ENCODE data around the gene GRHL1.
A peak's percentile ranks its signal among the peaks of the same experiment; 100 is the strongest.
"Not testable (repeated sequence)": the region's sequence is repeated elsewhere in the genome, so short reads cannot be mapped to it uniquely, and the experiment has no call there.

GRHL1 gene

DNA sequence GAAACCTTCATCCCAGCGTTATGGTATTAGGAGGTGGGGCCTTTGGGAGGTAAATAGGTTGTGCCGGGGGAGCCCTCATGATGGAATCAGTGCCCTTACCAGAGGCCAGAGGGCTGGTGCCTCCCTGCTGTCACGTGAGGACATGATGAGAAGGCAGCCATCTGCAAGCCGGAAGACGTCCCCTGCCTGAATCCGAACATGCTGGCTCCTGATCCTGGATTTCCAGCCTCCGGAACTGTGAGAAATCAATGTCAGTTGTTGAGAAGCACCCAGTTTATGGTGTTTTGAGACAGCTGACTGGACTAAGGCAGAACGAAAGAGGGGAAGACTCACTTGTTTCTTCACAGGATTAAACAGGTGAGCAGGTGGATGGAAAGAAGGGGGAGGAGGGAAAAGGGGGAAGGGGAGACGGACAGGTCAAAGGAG is 78.8 kb downstream of the GRHL1 start:
- DNase-seq, result no peak

DNA sequence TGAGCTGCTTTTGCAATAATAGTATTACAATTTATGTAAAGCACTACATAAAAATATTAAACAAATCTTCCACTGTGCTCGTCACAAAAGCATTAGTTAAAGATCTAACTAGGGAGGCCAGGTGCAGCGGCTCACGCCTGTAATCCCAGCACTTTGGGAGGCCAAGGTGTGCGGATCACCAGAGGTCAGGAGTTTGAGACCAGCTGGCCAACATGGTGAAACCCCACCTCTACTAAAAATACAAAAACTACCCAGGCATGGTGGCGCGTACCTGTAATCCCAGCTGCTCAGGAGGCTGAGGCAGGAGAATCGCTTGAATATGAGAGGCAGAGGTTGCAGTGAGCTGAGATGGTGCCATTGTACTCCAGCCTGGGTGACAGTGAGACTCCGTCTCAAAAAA is 79.3 kb downstream of the GRHL1 start:
- DNase-seq, result not testable (repeated sequence)

DNA sequence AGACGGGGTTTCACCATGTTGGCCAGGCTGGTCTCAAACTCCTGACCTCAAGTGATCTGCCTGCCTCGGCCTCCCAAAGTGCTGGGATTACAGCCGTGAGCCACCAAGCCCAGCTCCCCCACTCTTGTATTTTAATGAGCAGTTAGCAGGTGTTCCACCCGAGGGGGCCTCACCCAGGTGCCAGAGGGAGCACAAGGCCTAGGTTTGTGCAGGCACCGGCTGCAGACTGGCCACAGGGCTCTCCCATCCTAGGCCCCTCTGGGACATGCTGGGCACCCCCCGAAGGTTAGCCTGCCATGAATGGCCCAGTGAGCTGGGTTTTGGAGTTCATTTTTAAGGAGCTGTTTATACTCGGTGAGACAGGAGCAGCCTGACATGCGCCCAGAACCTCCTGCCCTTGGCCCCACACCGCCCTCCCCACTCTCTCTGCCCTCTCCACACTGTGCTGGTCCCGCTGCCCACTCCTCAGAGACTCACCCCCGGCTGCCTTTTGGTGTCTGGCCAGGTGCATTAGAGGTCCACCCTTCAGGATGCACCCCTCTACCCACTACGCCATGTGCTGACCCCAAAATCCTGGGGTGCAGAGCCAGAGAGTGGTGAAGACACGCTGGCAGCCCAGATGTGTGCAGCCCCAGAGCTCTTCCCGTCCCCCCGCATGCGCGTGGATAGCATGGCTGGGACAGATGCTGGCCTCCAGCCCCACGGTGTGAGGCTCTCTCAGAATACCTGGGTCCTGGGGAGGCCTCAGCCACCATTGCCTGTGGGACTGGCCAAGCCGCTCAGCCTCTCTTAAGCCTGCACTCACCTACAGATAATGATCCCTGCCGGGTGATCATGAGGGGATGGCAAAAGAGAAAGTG is 80.6 kb downstream of the GRHL1 start:
- no peak for DNase-seq

DNA sequence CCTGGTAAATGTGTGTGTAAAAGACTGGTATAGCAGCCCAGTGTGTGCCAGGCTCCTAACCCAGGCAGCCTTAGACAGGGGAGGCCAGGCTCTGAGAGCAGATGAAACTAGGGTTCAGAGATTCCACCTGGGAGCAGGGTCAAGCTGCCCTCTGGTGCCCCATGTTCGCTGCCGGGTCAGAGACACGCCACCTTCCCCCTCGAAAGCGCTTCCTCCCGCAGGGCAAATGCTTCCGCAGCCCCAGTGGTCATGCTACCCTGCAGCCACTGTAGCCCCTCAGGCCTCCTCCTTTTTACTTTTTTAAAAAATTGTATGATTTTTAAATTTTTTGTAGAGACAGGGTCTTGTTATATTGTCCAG is 81.2 kb downstream of the GRHL1 start:
- no peak for DNase-seq

DNA sequence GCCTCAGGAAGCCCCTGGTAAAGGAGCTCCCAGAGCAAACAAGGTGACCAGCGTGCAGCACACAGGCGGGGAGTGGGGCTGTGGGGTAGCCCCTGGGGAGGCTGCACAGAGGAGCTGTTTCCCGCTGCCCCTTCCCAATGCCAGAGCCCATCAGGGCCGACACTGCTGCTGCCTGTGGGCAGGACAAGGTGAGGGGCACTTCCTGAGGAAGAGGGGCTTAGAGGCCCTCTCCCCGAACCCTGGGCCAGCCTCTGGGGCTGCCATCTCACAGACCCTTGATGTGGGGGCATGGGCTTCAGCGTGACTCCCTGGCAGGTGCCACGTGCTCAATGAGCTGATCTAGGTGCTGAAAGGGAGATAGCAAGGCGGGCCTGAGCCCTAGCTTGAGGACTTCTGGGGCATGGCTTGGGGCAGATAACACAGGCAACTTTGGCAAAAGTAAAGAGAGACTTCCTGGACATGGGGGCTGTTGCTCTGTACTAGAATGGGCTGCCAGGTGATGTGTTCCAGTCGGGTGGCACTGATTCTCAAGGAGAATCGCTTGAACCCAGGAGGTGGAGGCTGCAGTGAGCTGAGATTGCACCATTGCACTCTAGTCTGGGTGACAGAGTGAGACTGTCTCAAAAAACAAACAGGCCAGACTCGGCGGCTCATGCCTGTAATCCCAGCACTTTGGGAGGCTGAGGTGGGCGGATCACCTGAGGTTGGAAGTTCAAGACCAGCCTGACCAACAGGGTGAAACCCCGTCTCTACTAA is 81.9 kb downstream of the GRHL1 start:
- DNase-seq, result no peak

DNA sequence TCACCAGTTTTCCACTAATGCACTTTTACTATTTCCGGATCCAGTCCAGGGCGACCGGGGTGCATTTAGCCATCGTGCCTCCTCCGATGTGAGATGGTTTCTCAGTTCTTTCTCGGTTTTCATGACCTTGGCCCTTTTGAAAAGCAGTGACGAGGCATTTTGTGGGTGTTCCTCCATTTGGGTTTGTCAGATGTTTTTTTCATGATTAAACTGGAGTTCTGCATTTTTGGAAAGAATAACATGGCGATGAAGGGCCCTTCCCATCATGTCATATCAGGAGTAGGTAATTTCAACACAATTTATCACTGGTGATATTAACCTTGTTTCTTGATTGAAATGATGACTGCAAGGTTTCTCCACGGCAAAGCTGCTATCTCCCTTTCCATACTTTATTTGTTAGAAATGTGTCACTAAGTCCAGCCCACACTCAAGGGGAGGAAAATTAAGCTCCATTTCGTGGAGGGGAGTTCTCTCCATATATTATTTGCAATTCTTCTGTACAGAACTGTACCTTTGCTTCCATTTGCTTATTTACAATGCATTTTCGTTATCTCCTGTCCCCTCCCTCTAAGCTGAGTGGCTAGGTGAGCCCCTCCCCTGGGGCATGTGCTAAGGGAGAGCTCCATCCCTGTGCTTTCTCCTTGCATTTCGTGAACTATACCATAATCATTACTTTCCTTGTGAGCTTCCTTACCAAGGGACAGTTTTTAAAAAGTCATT is 83.0 kb downstream of the GRHL1 start:
- DNase-seq, result no peak

DNA sequence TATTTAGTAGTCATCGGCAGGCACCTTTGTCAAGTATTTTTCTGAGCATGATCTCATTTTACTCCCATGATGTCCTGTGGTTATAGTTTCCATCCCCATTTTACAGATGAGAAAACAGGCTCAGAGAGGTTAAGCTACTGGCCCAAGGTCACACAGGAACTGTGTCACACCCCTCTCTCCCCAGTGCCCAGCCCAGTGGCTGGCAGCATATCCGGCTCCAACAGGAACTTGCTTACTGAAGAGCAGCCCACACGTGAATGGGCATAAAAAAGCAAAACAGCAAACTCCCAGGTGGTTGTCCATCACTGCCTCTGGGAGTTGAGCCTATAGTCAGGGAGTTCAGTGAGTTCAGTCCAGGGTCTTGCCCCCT is 83.5 kb downstream of the GRHL1 start:
- no peak for DNase-seq

DNA sequence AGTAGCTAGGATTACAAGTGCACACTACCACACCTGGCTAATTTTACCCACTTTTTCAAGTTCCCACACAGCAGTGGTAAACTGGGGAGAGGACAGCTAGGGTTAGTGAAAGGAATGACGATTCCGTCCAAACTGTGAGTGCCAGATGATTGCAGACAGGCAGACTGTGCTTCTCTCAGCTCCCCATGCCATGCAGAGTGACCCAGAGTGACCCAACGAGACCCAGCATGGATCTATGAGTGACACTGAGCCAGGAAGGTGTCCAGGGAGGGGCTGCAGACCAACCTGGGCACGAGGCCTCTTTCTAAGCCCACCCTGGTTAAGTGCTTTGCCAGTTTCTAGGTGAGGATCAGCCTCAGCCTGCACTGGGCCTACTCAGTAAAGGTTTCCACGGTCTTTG is 84.1 kb downstream of the GRHL1 start:
- DNase-seq, result no peak

DNA sequence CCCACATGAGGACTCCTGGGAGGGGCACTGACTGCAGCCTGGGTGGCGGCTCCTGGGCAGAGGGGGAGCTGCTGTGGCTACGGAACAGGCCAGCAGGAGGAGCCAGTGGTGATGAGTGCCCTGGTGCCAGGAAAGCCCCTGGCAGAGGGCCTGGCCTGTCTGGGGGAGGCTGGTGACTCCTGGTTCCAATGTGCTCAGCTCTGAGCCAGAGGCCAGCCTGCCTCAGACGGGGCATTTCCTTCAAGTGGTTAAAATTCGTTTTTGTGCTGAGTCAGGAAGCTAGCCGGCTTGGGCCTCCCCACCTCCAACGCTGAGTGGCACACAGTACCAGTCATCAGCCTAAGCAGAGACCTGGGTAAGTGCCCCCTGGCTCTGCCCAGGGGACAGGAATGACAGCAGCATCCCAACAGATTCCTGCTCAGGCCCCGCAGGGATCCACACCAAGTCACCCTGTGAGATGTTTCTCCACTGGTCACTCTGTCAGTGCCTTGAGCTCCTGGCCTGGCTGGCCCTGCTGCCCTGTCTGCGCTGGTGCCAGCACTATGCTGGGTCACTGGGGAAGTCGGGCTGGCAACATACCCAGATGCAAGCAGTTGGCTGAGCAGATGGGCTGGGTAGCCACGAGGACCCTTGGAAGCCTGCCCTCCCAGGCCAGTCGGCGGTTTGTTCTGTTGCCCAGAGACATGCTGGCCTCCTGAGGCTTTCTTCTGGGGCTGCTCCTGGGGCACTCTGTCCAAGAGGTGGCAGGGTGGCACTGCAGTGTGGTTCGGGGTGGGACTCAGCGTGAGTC is 84.8 kb downstream of the GRHL1 start:
- DNase-seq, result peak in 1 of 4 experiments; percentile 11

DNA sequence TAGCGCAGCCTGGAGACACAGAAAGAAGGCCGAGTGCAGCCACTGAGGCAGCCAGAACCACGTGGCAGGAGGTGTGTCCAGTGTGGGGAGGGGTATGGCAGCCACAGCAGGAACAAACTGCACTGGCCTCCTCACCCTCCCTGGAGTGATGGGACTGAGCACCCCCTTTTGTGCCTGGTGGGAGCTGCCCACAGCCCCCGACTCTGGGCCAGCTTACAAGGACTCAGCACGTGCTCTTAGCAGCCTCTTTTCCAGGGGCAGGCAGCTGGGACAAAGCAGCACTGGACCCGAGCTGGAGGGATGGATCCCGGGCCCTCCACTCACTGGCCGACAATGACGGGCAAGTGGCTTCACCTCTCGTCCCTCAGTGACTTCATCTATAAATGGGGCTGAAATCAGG is 86.6 kb downstream of the GRHL1 start:
- no peak for DNase-seq

DNA sequence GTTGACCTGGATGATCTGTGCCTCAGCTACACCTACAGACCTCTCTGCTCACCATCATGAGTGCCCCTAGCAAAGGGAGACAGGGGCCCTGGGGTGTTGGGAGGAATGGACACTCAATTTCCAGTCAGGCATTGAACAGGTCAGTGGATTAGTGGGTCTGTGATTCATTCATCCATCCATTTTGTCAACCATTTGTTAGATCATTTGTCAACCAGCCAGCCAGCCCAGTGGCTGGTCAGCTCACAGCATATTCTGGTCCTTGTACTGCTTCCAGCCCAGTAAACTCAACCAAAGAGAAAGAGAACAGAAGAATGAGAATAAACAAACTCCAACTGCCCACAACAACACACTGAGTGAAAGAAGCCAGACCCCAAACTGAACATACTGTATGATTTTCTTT is 87.2 kb downstream of the GRHL1 start:
- DNase-seq, result no peak

DNA sequence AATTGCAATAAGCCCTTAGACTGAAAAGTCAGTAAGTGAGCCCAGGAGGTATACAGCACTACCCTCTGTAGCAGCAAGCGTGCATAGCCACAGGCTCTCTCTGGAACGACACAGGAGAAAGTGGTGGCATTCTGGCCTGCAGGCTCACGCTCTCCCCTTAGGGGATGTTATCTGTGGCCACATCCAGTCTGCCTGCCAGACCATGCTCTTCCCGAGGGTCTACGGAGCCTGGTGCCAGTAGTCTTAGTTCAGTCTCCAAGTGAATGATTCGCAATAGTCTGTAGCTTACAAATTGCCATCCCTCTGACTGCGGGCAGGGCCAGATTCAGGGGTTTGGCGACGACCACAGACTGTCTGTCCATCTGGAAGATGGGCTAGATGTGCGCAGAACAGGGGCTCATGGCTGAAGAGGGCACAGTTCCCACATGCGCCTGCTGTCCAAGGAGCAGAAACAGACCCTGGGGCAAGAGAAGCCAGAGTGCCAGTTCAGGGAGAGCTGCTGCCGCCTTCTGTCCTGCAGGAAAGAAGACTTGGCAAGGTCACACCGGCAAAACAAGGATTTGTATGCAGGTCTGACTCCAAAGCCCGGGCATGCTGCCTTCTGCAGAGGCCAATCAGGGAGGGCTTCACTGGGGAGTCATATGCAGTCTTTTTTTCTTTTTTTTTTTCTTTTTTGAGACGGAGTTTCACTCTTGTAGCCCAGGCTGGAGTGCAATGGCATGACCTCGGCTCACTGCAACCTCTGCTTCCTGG is 88.3 kb downstream of the GRHL1 start:
- DNase-seq, result no peak

DNA sequence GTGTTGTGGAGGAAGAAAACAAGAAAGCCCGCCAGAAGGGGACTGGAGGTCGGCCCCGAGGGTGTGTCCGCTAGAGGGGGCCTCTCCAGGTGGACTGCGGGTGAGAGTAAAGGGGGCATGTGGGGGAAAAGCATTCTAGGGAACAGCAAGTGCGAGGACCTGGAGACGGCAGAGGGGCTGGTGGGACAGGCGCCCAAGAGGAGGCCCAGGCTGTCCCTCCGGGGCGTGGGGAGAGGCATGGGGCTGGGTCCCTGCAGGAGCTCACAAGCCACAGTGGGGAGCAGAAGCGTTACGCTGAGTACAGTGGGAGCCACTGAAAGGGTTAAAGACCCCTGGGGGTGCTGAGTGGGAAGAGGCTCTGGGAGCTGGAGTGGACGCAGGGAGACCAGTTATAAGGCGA is 90.2 kb downstream of the GRHL1 start:
- DNase-seq, result no peak

DNA sequence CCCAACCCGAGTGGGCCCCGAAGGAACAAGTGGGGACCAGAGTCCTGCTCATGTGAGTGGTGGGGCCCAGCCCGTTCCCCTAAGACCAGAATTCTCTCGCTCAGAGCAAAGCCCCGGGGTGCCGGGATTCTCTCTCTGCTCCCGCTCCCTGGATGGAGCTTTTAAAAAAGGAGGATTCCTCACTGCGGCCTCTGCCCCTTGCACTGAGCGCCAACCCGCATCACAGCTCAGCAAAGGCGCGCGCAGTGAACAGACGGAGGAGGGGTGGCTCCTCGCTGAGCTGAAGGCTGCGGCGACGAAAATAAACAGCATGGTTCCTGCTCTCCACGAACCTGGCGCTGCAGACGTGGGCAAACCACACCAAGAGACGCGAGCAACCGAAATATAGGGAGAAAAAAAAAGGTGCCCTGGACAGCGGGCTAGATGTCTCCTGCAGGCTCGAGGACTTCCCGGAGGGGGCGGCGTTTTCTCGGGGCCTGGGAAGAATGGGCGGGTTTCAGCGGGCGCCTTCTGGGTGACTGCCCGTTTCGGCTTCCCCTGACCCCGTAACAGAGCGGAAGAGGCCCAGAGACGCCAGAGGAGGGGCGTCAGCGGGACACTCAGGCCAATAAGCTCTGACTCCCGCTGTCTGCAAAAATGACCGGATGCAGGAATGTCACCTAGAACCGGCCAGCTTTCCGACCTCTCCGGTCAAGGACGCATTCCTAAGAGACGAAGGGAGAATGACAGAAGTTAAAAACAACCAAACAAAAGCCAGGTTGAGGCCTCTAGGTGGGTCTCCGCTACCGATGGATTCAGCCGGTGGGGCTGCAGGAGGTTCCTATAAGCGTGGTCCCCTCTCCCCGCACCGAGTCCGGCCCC is 91.0 kb downstream of the GRHL1 start:
- peak in 2 of 4 experiments; percentile 13 to 39 for DNase-seq

DNA sequence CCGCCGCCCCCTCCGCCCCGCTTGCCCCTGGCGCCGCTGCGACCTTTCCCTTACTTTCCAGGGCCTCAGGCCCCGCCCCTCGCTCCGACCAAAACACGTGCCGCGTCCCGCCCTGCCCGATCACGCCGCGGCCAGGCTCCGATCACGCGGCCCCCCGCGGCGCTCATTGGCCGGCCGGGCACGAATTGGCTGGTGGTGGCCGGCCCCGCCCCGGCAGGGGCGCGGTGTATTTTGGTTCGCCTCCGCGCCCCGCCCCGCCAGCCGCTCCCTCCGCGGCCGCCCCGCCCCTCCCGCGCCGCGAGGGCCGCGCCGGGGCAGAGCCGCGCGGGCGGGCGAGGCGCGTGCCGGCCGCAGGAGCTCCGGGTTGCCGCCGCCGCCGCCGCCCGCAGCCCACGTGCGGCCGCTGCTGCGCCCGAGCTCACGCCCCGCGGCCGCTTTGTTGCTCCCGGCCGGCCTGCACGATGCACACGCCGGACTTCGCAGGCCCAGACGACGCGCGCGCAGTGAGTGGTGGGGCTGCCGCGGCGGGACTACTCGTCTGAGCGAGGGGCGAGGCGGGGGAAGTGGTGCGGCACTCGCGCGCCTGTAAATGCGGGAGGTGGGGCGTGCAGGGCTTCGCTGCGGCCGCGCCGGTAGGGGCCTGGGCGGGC is 91.9 kb downstream of the GRHL1 start, which contains the start of gene KLF11:
KLF11 (plus strand) TSS at position 295 of the 650 bp plus-strand sequence; CDS start at position 462, 167 bp downstream.
- DNase-seq, result peak; percentile 45 to 82 (median 52)

DNA sequence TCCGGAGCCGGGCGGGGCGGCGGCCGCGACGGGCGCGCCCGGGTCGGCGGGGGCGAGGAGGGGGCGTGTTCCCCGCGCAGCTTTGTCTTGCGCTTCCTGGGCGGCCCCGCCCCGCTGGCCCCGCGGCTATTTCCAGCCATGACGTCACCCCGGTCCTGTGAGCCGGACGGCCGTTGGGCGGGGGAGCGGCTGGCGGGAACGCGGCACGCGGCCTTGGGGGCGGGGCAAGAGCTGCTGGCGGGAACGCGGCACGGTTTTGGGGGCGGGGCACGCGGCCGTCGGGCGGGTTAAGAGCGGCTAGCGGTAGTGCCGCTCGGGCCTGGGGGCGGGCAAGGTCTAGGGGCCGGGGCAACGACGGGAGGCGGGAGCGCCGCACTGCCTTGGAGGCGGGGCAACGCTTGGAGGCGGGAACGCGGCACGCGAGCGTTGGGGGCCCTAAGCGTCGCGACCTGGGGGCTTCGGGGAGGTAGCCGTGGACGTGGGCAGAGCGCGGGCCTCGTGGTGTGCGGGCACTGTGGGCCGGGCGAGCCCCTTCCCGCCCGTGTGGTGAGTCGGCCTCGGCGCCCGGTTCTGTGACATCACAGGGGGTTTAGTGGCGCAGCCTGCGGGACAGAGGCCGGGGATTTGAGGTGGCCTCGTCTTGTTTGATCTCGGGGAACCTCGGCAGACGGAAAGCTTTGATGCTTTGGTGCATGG is 92.6 kb downstream of the GRHL1 start:
- peak; percentile 36 to 89 (median 75) for DNase-seq

DNA sequence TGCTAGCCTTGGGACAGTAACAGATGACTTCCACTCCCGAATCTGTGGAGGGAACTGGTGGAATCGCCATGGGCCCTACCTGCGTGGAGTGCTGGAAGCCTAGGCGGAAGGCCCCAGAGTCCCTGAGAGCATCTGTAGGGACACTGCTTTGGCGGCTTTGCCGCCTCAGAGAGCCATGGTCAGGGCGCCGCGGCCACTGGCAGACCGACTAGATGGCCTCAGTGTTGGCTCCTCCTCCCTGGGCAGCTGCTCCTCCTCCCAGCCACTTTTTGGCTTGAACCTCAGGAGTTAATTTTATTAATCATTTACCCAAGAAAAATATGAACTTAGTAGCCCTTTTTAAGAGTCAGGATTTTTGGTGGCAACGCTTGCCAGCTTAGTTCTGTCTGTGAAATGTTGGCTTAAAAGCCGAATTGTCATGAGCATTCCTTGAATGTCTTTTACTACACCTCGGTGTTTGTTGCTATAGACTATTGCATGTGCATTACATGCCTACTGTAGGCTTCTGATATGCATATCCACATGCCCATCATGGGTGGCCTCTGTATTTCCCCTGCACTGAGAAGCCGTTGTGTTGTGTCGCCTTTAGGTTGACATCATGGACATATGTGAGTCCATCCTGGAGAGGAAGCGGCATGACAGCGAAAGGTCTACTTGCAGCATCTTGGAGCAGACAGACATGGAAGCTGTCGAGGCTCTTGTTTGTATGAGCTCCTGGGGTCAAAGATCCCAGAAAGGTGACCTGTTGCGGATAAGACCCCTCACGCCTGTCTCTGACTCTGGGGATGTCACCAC is 94.3 kb downstream of the GRHL1 start:
- DNase-seq, result no peak

DNA sequence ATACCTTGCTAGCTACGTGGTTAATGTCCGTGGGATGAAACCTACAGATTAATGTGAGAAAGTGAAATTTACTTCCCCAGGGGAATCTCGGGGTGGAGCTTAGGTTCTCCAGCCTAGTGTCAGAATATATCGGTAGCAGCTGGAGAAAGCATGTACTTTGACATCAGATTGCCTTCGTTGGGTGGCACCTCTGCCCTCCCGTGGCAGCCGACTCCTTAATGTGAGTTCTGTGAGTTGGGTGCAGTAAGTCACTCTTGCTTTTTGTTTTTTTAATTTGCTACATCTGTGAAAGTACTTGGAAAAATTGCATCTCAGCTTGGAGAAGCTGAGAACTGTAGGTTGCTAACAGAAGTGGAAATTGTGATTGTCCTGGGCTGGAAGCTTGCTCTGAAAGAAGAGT is 95.4 kb downstream of the GRHL1 start:
- no peak for DNase-seq

All from activated naive CD4-positive, alpha-beta T cell (primary cell).